ENCODE results near the gene RAMACL. TPM values are rescaled to one million over a fixed set of nuclear protein-coding genes. Genes with fewer than 3 reads are reported as not detected.

RAMACL gene
- total RNA-seq, 1 donor from 2014 or later: 2.3 TPM

GRCh38 chr6:166616261-166617238, 30.1 kb upstream of the RAMACL start:
- H3K36me3 Mint-ChIP-seq (ENCODE audit: low read depth): no peaks in the 10 kb centered on the region

GRCh38 chr6:166615059-166615770, 28.7 kb upstream of the RAMACL start:
- H3K36me3 Mint-ChIP-seq (ENCODE audit: low read depth): no peaks in the 10 kb centered on the region
- no peaks in the 10 kb centered on the region for H3K9me3 Mint-ChIP-seq
- H3K27me3 Mint-ChIP-seq: no peaks in the 10 kb centered on the region
- CTCF ChIA-PET: no interaction called here
- H3K27ac Mint-ChIP-seq: no peak overlapping the region
- TF ChIP-seq, protein P1, sequence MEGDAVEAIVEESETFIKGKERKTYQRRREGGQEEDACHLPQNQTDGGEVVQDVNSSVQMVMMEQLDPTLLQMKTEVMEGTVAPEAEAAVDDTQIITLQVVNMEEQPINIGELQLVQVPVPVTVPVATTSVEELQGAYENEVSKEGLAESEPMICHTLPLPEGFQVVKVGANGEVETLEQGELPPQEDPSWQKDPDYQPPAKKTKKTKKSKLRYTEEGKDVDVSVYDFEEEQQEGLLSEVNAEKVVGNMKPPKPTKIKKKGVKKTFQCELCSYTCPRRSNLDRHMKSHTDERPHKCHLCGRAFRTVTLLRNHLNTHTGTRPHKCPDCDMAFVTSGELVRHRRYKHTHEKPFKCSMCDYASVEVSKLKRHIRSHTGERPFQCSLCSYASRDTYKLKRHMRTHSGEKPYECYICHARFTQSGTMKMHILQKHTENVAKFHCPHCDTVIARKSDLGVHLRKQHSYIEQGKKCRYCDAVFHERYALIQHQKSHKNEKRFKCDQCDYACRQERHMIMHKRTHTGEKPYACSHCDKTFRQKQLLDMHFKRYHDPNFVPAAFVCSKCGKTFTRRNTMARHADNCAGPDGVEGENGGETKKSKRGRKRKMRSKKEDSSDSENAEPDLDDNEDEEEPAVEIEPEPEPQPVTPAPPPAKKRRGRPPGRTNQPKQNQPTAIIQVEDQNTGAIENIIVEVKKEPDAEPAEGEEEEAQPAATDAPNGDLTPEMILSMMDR (IDR thresholded peaks at IDR 0.05): no peak
- no peaks in the 10 kb centered on the region for H3K4me1 Mint-ChIP-seq
- DNase-seq: no peak
- intact Hi-C loops (cut with micrococcal nuclease): no loop called here
- H3K4me3 Mint-ChIP-seq: no peak overlapping the region
- ATAC-seq (ENCODE audit: low read depth): no peak
- POLR2A ChIA-PET: no interaction called here

More at GRCh38 chr6:166616261-166617238, 30.1 kb upstream of the RAMACL start:
- ChIA-PET CTCF (no interaction called here), POLR2A (no interaction called here)
- Mint-ChIP-seq H3K4me3 (no peak overlapping the region), H3K9me3 (no peaks in the 10 kb centered on the region), H3K4me1 (no peaks in the 10 kb centered on the region), H3K27me3 (no peaks in the 10 kb centered on the region), H3K27ac (no peak overlapping the region)
- ATAC-seq (ENCODE audit: low read depth): no peak
- TF ChIP-seq, protein P1 (IDR thresholded peaks at IDR 0.05): no peak
- intact Hi-C loops (cut with micrococcal nuclease): no loop called here
- DNase-seq: no peak

GRCh38 chr6:166614589-166614988, 28.1 kb upstream of the RAMACL start:
- Mint-ChIP-seq H3K4me1 (no peaks in the 10 kb centered on the region), H3K36me3 (ENCODE audit: low read depth) (no peaks in the 10 kb centered on the region), H3K9me3 (no peaks in the 10 kb centered on the region), H3K27ac (no peak overlapping the region), H3K27me3 (no peaks in the 10 kb centered on the region), H3K4me3 (no peak overlapping the region)
- POLR2A ChIA-PET: no interaction called here
- intact Hi-C loops (cut with micrococcal nuclease): no loop called here
- DNase-seq (no peak), ATAC-seq (ENCODE audit: low read depth) (no peak)
- TF ChIP-seq, protein P1 (IDR thresholded peaks at IDR 0.05): no peak
- CTCF ChIA-PET: no interaction called here

GRCh38 chr6:166614171-166614583, 27.7 kb upstream of the RAMACL start:
- Mint-ChIP-seq H3K36me3 (ENCODE audit: low read depth) (no peaks in the 10 kb centered on the region), H3K4me1 (no peaks in the 10 kb centered on the region), H3K9me3 (no peaks in the 10 kb centered on the region), H3K4me3 (no peak overlapping the region), H3K27me3 (no peaks in the 10 kb centered on the region), H3K27ac (no peak overlapping the region)
- TF ChIP-seq, protein P1 (IDR thresholded peaks at IDR 0.05): no peak
- intact Hi-C loops (cut with micrococcal nuclease): no loop called here
- ATAC-seq (ENCODE audit: low read depth) (no peak), DNase-seq (no peak)
- ChIA-PET POLR2A (no interaction called here), CTCF (no interaction called here)

DNA sequence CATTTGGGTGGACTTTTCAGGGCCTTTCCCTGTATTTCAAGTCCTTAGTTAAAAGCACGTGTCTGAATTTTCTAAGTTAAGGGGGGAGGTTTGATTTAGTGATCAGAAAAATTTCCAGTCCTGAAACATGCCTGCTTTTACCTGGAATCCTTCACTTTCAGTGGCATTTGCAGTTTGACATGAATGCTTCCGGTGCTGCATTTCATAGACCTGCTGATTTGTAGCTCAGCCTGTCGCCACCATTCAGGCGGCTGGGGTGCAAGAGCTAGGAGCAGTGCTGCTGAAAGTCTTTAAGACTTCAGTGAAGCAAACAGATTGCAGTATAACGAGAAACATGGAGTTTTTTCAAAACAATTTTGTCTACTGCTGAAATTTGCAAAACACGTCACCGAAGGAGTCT, 26.5 kb upstream of the RAMACL start:
- ChIA-PET POLR2A (interaction anchor here (1.0 to 1.2 kb wide), 2 partner anchors 14 to 71 kb away, joined by 3 to 6 read pairs; partner anchors contain the start of gene RPS6KA2), CTCF (no interaction called here)
- H3K27me3 Mint-ChIP-seq: no peaks in the 10 kb centered on the region
- DNase-seq (no peak), ATAC-seq (ENCODE audit: low read depth) (no peak)
- H3K4me3 Mint-ChIP-seq: no peak overlapping the region
- TF ChIP-seq, protein P1 (IDR thresholded peaks at IDR 0.05): no peak
- intact Hi-C loops (cut with micrococcal nuclease): no loop called here
- H3K9me3 Mint-ChIP-seq: no peaks in the 10 kb centered on the region
- H3K4me1 Mint-ChIP-seq: no peaks in the 10 kb centered on the region
- H3K36me3 Mint-ChIP-seq (ENCODE audit: low read depth): no peaks in the 10 kb centered on the region
- H3K27ac Mint-ChIP-seq: no peak overlapping the region
